Measurements from ENCODE around the gene URI1.

DNA sequence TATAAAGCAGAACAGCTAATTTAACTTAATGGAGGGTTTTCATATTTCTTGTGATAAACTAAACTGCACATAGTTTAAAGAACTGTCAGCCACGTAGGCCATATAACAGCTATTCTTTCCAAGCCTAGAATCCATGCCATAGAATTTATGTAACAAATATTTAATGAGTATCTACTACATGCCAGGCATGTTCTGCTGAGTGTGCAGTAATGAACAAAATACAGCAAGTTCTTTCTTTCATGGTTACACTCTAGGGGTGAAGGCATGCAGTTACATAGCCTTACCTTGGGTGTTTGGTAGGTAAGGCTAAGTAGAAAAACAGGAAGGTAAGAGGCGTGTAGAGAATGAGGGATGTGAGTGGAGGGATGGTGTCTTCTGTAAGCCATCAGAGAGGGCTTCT lies 4.6 kb downstream of the URI1 start:
- no peak for TF ChIP-seq EP300 (IDR thresholded peaks at IDR 0.05; ENCODE audit: low read depth)
- TF ChIP-seq, protein P1, sequence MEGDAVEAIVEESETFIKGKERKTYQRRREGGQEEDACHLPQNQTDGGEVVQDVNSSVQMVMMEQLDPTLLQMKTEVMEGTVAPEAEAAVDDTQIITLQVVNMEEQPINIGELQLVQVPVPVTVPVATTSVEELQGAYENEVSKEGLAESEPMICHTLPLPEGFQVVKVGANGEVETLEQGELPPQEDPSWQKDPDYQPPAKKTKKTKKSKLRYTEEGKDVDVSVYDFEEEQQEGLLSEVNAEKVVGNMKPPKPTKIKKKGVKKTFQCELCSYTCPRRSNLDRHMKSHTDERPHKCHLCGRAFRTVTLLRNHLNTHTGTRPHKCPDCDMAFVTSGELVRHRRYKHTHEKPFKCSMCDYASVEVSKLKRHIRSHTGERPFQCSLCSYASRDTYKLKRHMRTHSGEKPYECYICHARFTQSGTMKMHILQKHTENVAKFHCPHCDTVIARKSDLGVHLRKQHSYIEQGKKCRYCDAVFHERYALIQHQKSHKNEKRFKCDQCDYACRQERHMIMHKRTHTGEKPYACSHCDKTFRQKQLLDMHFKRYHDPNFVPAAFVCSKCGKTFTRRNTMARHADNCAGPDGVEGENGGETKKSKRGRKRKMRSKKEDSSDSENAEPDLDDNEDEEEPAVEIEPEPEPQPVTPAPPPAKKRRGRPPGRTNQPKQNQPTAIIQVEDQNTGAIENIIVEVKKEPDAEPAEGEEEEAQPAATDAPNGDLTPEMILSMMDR (IDR thresholded peaks at IDR 0.05): no peak
- TF ChIP-seq POLR2AphosphoS5 (IDR thresholded peaks at IDR 0.05): no peak
